CD4-positive, CD25-positive, alpha-beta regulatory T cell (primary cell): ENCODE measurements around the gene SLCO2A1. TPM values are rescaled to one million over a fixed set of nuclear protein-coding genes. Genes with fewer than 3 reads are reported as not detected.
"Not testable (repeated sequence)": the region's sequence is repeated elsewhere in the genome, so short reads cannot be mapped to it uniquely, and the experiment has no call there.

Experiments used
- ATAC-seq, 2 donors: fragments of 150-1000 bp; cut with Tn5 transposase; one replicate each; pipeline ENCODE4 v1.10.0; 2021; ENCODE audit warnings: low read depth in 2 of 2, moderate number of reproducible peaks in 2 of 2, moderate library complexity in 1 of 2
- DNase-seq, 3 donors: peaks; one replicate each; pipeline versions ENCODE4 v3.0.0 to v3.0.0-alpha.2; 2012 to 2022; ENCODE audit warnings: mixed read lengths in 1 of 3
- H3K27ac ChIP-seq: one replicate; pipeline ENCODE4 v1.7.0; 2013; ENCODE audit warnings: mild to moderate bottlenecking, low read length; ENCODE audit not compliant: insufficient read depth, poor library complexity, severe bottlenecking
- H3K27me3 ChIP-seq: one replicate; pipeline ENCODE4 v1.7.0; 2013; ENCODE audit warnings: low read length; ENCODE audit not compliant: control insufficient read depth, insufficient read depth
- H3K36me3 ChIP-seq: one replicate; pipeline ENCODE4 v1.7.0; 2013; ENCODE audit warnings: mild to moderate bottlenecking, low read length, moderate library complexity; ENCODE audit not compliant: control insufficient read depth, insufficient read depth
- H3K4me1 ChIP-seq: 2 replicates; pipeline ENCODE4 v1.7.0; 2013; ENCODE audit warnings: mild to moderate bottlenecking, low read length; ENCODE audit not compliant: insufficient read depth, control insufficient read depth, poor library complexity, severe bottlenecking
- H3K4me3 ChIP-seq: one replicate; pipeline ENCODE4 v1.7.0; 2013; ENCODE audit warnings: low read depth, mild to moderate bottlenecking, low read length, moderate library complexity
- H3K9me3 ChIP-seq, 2 experiments: 1 replicate in 1 of 2; 2 replicates in 1 of 2; pipeline ENCODE4 v1.7.0; 2013; ENCODE audit warnings: low read length in 2 of 2, mild to moderate bottlenecking in 1 of 2, moderate library complexity in 1 of 2; ENCODE audit not compliant: control insufficient read depth in 2 of 2
- H3K27ac Mint-ChIP-seq, 3 donors: one replicate each; pipeline ENCODE4 v1.8.0; 2020 to 2022; ENCODE audit warnings: mild to moderate bottlenecking in 3 of 3, mixed read lengths in 3 of 3, moderate library complexity in 2 of 3
- H3K27me3 Mint-ChIP-seq: one replicate; pipeline ENCODE4 v1.8.0; 2022; ENCODE audit warnings: mild to moderate bottlenecking, mixed read lengths
- H3K36me3 Mint-ChIP-seq: one replicate; pipeline ENCODE4 v1.8.0; 2020; ENCODE audit warnings: mixed read lengths
- H3K4me1 Mint-ChIP-seq, 4 donors: one replicate each; pipeline ENCODE4 v1.8.0; 2020 to 2022; ENCODE audit warnings: mixed read lengths in 4 of 4, mild to moderate bottlenecking in 1 of 4
- H3K4me3 Mint-ChIP-seq, 4 donors: one replicate each; pipeline ENCODE4 v1.8.0; 2020 to 2022; ENCODE audit warnings: mild to moderate bottlenecking in 4 of 4, mixed read lengths in 4 of 4, moderate library complexity in 3 of 4
- H3K9me3 Mint-ChIP-seq, 7 donors: one replicate each; pipeline ENCODE4 v1.8.0; 2020 to 2022; ENCODE audit warnings: mixed read lengths in 7 of 7, mild to moderate bottlenecking in 3 of 7, moderate library complexity in 2 of 7
- polyA plus RNA-seq, 4 donors: library from polyadenylated mRNA; unstranded; fragments of 300-500 nt; fragmentation: Illumina TruSeq; gene quantifications; one replicate each; pipeline ENCODE4 v1.2.3, GENCODE V29; 2021
- total RNA-seq: library from RNA; stranded (reverse); gene quantifications from one replicate; pipeline ENCODE4 v1.2.3, GENCODE V29; 2022

SLCO2A1 gene
- total and polyA plus RNA-seq, 5 donors from 2014 or later = not detected

DNA sequence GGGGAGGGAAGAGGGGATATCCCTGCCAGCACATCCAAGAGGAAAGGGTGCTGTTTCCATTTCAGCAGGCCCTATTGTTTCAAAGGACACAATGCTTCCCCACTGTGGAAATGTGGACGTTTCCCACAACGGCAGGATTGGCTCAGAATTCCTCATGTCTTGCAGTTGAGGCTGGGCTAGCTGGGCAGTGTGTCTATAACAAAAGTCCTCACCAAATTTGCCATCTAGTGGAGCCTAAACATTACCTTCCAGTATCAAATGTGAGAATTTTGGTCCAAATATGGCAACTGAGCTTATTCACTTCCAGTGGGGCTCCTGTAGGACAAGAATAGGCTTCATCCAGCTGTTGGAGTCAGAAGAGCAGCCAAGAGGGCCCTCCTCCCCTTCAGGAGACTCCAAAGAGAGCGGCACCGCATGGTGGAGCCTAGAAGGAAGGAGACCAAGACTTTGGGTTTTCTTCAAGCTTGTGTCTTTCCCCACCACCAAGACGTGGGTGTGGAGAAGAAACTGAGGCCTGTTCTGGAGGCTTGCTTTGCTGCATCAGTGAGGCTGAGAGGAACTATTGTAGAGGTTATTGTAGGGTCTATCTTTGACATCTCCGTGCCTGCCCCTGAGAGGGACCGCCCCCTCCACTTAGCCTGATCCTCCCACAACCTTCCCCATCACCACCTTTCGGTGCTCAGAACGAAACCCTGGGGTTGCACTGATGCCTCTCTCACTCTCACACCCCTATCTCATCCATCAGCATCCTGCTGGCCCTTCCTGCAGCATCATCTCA lies 45.3 kb upstream of the SLCO2A1 start:
- no peaks in the 10 kb centered on the region for H3K4me1 ChIP-seq
- Mint-ChIP-seq H3K27ac (no peak overlapping the region), H3K4me3 (no peak overlapping the region), H3K4me1 (no peaks in the 10 kb centered on the region), H3K27me3 (peaks cover 5% of the 10 kb centered on the region), H3K36me3 (no peaks in the 10 kb centered on the region), H3K9me3 (peaks cover 0 to 2% (median 0%) of the 10 kb centered on the region in 7 donors)
- DNase-seq = no peak
- H3K4me3 ChIP-seq = no peak overlapping the region
- ATAC-seq = no peak
- H3K36me3 ChIP-seq = no peaks in the 10 kb centered on the region
- no peaks in the 10 kb centered on the region for H3K9me3 ChIP-seq
- H3K27me3 ChIP-seq = no peaks in the 10 kb centered on the region
- H3K27ac ChIP-seq = no peak overlapping the region

DNA sequence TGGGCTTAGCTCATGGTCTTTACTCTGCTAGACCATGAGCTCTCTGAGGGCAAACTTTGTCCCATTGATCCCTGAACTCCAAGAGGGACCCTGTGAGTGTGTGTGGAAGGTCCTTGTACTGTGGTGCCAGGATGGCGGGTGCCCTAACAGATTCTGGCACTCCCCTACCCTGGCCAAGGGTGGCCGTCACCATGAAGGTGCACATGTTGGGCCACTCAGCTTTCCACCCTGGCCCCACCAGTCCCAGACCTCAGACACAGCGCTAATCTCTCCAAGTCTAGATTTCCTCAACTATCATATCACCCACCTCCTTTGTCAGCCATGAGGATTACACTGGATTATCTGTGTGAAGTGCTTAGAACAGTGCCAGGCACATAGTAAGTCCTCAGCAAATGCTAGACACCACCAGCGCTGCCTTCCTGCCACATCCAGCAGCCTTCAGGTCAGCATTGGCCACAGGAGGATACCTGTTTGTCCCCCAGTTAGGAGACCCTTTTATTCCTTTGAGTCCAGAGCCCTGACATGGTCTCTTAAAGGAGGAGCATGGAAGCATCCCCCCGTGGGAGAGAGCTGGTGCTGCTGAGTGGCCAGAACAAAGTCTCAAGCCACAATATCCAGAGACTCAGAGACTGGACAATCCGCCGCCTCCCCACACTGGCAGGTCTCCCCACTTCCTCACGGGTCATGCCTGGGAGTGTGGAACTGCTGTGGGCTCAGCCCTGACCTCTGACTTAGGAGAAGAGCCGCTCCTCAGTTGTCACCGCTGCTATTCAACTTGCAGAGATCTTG lies 44.5 kb upstream of the SLCO2A1 start:
- DNase-seq = no peak
- no peaks in the 10 kb centered on the region for H3K4me1 ChIP-seq
- H3K4me3 Mint-ChIP-seq = no peak overlapping the region
- H3K36me3 ChIP-seq = no peaks in the 10 kb centered on the region
- H3K9me3 Mint-ChIP-seq = no peaks in the 10 kb centered on the region
- ATAC-seq = no peak
- no peaks in the 10 kb centered on the region for H3K36me3 Mint-ChIP-seq
- no peaks in the 10 kb centered on the region for H3K9me3 ChIP-seq
- H3K27ac Mint-ChIP-seq = peak overlapping the region in 1 of 3 donors; percentile 89
- no peak overlapping the region for H3K27ac ChIP-seq
- H3K27me3 Mint-ChIP-seq = peaks cover 3% of the 10 kb centered on the region
- no peaks in the 10 kb centered on the region for H3K4me1 Mint-ChIP-seq
- H3K27me3 ChIP-seq = no peaks in the 10 kb centered on the region
- no peak overlapping the region for H3K4me3 ChIP-seq

DNA sequence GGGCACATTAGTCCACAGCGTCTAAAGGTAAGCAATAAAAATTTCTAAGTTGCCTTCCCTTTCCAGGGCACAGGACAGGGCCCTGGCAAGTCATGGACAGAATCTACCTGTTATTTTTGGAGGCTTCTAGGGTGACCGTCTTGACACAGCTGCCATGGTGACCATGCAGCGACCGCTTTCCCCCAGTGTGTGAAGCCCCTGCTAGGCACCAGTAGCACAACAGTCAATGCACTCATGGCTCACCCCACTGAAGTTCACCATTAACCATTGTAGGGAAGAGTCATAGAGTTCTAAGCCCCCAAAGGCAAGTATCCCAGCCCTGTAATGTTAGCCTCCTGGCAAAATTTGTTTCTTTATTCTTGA lies 43.8 kb upstream of the SLCO2A1 start:
- Mint-ChIP-seq H3K27ac (no peak overlapping the region), H3K36me3 (no peaks in the 10 kb centered on the region), H3K27me3 (no peaks in the 10 kb centered on the region), H3K4me1 (no peaks in the 10 kb centered on the region), H3K9me3 (no peaks in the 10 kb centered on the region), H3K4me3 (no peak overlapping the region)
- H3K4me1 ChIP-seq = no peaks in the 10 kb centered on the region
- no peak for ATAC-seq
- no peaks in the 10 kb centered on the region for H3K36me3 ChIP-seq
- H3K27me3 ChIP-seq = no peaks in the 10 kb centered on the region
- no peak overlapping the region for H3K27ac ChIP-seq
- DNase-seq = no peak
- H3K9me3 ChIP-seq = no peaks in the 10 kb centered on the region
- no peak overlapping the region for H3K4me3 ChIP-seq

DNA sequence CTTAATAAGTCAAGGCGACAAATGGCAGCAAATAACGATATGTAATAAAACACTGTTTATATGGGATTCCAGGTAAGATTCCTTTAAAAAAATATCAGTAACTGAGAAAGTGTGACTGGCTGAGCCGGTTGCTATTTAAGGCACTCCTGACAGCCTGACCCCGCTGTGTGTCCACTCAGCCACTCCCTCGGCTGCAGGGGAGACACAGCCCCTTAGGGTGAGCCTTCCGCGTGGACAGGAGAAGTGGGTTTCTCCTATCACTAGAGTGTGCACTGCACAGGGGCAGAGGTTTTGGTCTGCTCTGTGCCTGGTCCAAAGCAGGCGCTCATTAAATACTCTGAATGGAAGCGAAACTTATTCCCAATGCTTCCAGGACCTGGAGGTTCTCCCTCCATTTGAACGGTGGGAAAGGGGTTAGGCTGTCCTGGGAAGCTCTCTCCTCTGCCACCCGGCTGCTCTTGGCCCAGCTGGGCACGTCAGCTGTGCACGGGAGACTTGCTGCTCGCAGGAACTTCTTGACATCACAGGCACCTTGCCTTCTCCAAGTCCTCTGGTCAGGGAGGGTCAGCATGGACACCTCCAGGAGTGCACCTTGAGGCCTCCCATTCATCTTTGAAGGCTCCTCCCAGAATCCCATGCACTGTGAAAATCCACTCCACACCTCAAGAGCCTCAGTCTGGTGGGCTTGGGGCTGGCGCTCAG lies 43.3 kb upstream of the SLCO2A1 start:
- DNase-seq (no peak), ATAC-seq (no peak)
- no peaks in the 10 kb centered on the region for H3K27me3 Mint-ChIP-seq
- H3K36me3 Mint-ChIP-seq = no peaks in the 10 kb centered on the region
- Histone ChIP-seq H3K4me1 (no peaks in the 10 kb centered on the region), H3K27me3 (no peaks in the 10 kb centered on the region), H3K4me3 (no peak overlapping the region), H3K27ac (no peak overlapping the region), H3K36me3 (no peaks in the 10 kb centered on the region), H3K9me3 (no peaks in the 10 kb centered on the region)
- H3K27ac Mint-ChIP-seq = no peak overlapping the region
- H3K4me1 Mint-ChIP-seq = no peaks in the 10 kb centered on the region
- no peaks in the 10 kb centered on the region for H3K9me3 Mint-ChIP-seq
- H3K4me3 Mint-ChIP-seq = no peak overlapping the region

DNA sequence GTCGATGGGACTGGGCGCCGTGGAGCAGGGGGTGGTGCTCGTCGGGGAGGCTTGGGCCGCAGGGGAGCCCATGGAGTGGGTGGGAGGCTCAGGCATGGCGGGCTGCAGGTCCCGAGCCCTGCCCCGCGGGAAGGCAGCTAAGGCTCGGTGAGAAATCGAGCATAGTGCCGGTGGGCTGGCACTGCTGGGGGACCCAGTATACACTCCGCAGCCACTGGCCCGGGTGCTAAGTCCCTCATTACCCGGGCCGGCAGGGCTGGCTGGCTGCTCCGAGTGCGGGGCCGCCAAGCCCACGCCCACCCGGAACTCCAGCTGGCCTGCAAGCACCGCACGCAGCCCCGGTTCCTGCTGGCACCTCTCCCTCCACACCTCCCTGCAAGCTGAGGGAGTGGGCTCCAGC lies 40.6 kb upstream of the SLCO2A1 start:
- not testable (repeated sequence) for H3K27ac ChIP-seq, H3K4me3 ChIP-seq, H3K9me3 Mint-ChIP-seq, H3K4me1 Mint-ChIP-seq, H3K36me3 ChIP-seq, H3K27ac Mint-ChIP-seq, H3K9me3 ChIP-seq, H3K36me3 Mint-ChIP-seq, H3K4me3 Mint-ChIP-seq, H3K27me3 Mint-ChIP-seq, DNase-seq, ATAC-seq, H3K27me3 ChIP-seq, H3K4me1 ChIP-seq

DNA sequence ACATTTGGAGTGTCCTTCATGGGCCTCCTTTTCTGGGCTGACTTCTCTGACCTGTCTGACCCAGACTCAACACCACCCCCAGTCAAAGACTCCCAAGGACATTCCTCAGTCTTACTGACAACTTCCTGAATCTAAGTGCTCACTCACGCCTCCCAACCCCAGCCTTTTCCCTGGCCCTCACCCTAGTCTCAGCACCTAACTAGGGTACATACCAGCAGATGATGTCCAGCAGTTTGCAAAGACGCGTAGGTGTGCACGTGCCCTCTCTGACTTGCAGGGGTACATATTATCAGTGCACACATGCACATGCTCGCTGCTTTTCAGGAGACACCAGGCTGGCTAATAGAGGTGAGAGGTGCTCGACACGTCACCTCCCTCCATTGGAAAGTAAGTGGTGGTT lies 38.7 kb upstream of the SLCO2A1 start:
- Histone ChIP-seq H3K4me1 (no peaks in the 10 kb centered on the region), H3K4me3 (no peak overlapping the region), H3K27ac (no peak overlapping the region), H3K36me3 (no peaks in the 10 kb centered on the region), H3K9me3 (no peaks in the 10 kb centered on the region), H3K27me3 (no peaks in the 10 kb centered on the region)
- Mint-ChIP-seq H3K4me3 (no peak overlapping the region), H3K36me3 (no peaks in the 10 kb centered on the region), H3K27ac (peak overlapping the region in 1 of 3 donors; percentile 76), H3K9me3 (no peaks in the 10 kb centered on the region), H3K4me1 (no peaks in the 10 kb centered on the region), H3K27me3 (peaks cover 4% of the 10 kb centered on the region)
- DNase-seq (no peak), ATAC-seq (no peak)

DNA sequence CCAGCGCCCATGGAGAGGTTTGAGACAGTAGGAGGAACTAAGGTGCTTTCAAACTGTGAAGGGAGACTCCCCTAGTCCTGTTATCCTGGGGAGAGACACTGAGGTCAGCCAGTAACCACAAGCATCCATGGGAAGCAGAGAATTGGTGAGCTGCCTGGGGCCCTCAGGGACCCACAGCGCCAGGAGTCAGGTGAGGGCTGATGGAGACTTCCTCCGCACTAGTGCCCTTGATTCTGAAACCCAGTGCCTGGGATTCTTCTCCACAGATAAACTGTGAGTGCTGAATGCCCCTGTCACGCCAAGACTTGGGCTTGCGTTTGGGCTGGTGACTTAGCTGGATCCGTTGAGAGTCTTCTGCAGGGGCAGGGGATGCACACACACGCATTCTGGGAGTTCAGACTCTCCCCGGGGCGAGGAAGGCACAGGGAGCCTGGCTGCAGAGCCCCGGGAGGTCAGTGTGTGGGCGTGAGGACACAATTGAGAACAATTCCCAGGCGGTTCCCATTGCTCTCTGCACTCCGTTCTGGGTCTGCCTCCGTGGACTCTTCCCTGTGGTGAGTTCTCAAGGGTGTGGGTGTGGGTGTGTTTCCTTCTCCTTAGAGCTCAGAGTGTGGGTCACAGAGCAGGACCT lies 37.9 kb upstream of the SLCO2A1 start:
- Mint-ChIP-seq H3K4me1 (no peaks in the 10 kb centered on the region), H3K27ac (no peak overlapping the region), H3K27me3 (peaks cover 4% of the 10 kb centered on the region), H3K36me3 (no peaks in the 10 kb centered on the region), H3K4me3 (no peak overlapping the region), H3K9me3 (no peaks in the 10 kb centered on the region)
- Histone ChIP-seq H3K27ac (no peak overlapping the region), H3K4me1 (no peaks in the 10 kb centered on the region), H3K36me3 (no peaks in the 10 kb centered on the region), H3K9me3 (no peaks in the 10 kb centered on the region), H3K4me3 (no peak overlapping the region), H3K27me3 (no peaks in the 10 kb centered on the region)
- no peak for ATAC-seq
- DNase-seq = no peak
